ENCODE results near the gene GNL3. TPM values are rescaled to one million over a fixed set of nuclear protein-coding genes. Genes with fewer than 3 reads are reported as not detected.

The GNL3 gene
- total RNA-seq, 1 donor from 2014 or later, result 85.9 TPM

DNA sequence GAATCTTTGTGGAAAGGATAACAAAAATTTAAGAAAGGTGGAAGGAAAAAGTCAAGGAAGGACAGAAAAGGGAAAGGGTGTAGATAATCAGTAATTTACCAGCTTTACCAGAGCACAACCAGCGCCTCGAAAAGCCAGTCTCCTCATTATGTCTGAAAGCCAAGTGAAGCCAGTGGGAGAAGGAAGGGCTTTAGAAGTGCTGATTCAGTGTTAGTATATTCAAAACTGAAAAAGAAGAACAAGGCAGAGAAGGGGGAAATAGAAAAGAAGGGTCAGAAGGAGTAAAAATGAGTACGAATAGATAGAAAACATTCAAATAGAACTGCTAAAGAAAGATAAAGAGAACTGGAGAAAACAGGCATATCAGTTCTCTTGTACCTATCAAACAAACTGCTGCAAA, 4.2 kb upstream of the GNL3 start:
- Mint-ChIP-seq H3K36me3 (ENCODE audit: insufficient read depth) (peaks cover 20% of the 10 kb centered on the region), H3K27ac (peak overlapping the region; percentile 62), H3K4me3 (ENCODE audit: low read depth) (no peak overlapping the region), H3K9me3 (ENCODE audit: low read depth) (no peaks in the 10 kb centered on the region), H3K4me1 (ENCODE audit: low read depth) (peaks cover 27% of the 10 kb centered on the region), H3K27me3 (no peaks in the 10 kb centered on the region)
- no peak for DNase-seq (ENCODE audit: low spot score, unreplicated experiment)
- TF ChIP-seq CTCF (IDR thresholded peaks at IDR 0.05; ENCODE audit: unreplicated experiment), result no peak

- Mint-ChIP-seq H3K4me3 (ENCODE audit: low read depth) (no peak overlapping the region), H3K27ac (peak overlapping the region; percentile 85), H3K4me1 (ENCODE audit: low read depth) (peaks cover 32% of the 10 kb centered on the region), H3K9me3 (ENCODE audit: low read depth) (no peaks in the 10 kb centered on the region), H3K27me3 (no peaks in the 10 kb centered on the region), H3K36me3 (ENCODE audit: insufficient read depth) (peaks cover 16% of the 10 kb centered on the region)
- peak; percentile 10 for TF ChIP-seq CTCF (IDR thresholded peaks at IDR 0.05; ENCODE audit: unreplicated experiment)
- DNase-seq (ENCODE audit: low spot score, unreplicated experiment), result no peak
Observed at GRCh38 chr3:52682016-52682415, 3.8 kb upstream of the GNL3 start.

- H3K27me3 Mint-ChIP-seq, result no peaks in the 10 kb centered on the region
- H3K4me3 Mint-ChIP-seq (ENCODE audit: low read depth), result peak overlapping the region; percentile 90
- H3K9me3 Mint-ChIP-seq (ENCODE audit: low read depth), result no peaks in the 10 kb centered on the region
Observed at GRCh38 chr3:52683611-52684010, 2.2 kb upstream of the GNL3 start.

DNA sequence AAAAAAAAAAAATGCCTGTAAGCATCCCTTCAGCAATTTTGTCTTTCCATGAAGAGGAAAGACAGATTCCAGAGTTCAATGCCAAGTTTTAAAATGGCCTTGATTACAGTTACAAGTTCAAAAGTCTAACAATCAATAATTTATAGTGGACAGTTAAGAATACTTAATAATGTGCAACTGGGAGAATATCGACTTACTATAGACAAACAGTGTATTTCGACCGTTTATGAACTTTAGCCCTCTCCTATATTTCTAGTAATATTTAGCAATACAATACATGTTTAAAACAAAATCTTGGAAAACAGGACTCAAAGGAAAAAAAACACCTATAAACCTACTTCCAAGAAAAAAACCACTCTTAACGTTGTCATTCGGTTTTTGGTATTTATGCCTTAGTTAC, 1.6 kb upstream of the GNL3 start:
- H3K9me3 Mint-ChIP-seq (ENCODE audit: low read depth), result no peaks in the 10 kb centered on the region
- H3K4me1 Mint-ChIP-seq (ENCODE audit: low read depth), result peaks cover 40% of the 10 kb centered on the region
- peaks cover 13% of the 10 kb centered on the region for H3K36me3 Mint-ChIP-seq (ENCODE audit: insufficient read depth)
- H3K27ac Mint-ChIP-seq, result peak overlapping the region; percentile 97
- peak overlapping the region; percentile 90 for H3K4me3 Mint-ChIP-seq (ENCODE audit: low read depth)
- H3K27me3 Mint-ChIP-seq, result no peaks in the 10 kb centered on the region
- TF ChIP-seq CTCF (IDR thresholded peaks at IDR 0.05; ENCODE audit: unreplicated experiment), result no peak
- DNase-seq (ENCODE audit: low spot score, unreplicated experiment), result no peak

More at GRCh38 chr3:52683611-52684010, 2.2 kb upstream of the GNL3 start:
- H3K27ac Mint-ChIP-seq, result peak overlapping the region; percentile 46
- peaks cover 13% of the 10 kb centered on the region for H3K36me3 Mint-ChIP-seq (ENCODE audit: insufficient read depth)
- H3K4me1 Mint-ChIP-seq (ENCODE audit: low read depth), result peaks cover 39% of the 10 kb centered on the region
- no peak for DNase-seq (ENCODE audit: low spot score, unreplicated experiment)
- no peak for TF ChIP-seq CTCF (IDR thresholded peaks at IDR 0.05; ENCODE audit: unreplicated experiment)

DNA sequence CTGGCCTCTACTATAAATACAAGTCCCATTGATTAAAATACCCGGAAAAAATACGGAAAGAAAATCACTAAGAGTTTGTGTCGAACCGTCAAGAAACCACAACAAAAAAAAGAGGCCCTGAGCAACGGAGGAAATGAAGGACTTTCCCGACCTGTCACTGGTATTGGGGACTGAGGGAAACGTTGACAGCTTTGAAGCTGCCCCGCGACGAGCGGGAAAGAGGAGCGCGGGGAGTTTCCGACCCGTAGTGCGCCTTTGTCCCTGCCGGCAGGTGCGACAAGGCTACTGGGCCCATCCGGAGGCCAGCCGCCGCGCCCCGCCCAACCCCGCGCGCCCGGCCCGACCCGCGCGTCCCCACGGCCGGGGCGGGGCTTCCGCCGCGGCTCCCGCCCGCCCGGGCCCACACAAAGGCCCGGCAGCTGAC, 535 bp upstream of the GNL3 start:
- Mint-ChIP-seq H3K4me1 (ENCODE audit: low read depth) (peaks cover 40% of the 10 kb centered on the region), H3K4me3 (ENCODE audit: low read depth) (peak overlapping the region; percentile 90), H3K9me3 (ENCODE audit: low read depth) (no peaks in the 10 kb centered on the region), H3K36me3 (ENCODE audit: insufficient read depth) (peaks cover 13% of the 10 kb centered on the region), H3K27ac (peak overlapping the region; percentile 97), H3K27me3 (no peaks in the 10 kb centered on the region)
- DNase-seq (ENCODE audit: low spot score, unreplicated experiment), result peak; percentile 69
- TF ChIP-seq CTCF (IDR thresholded peaks at IDR 0.05; ENCODE audit: unreplicated experiment), result no peak
